HepG2 (cell line): ENCODE data around the gene HECTD1. TPM values are rescaled to one million over a fixed set of nuclear protein-coding genes. Genes with fewer than 3 reads are reported as not detected.

ENCODE experiments used
- ADNP ChIP-seq: sonication (generic); formaldehyde crosslinking; IDR thresholded peaks from 2 replicates; pipeline ENCODE4 v1.4.0; 2020; ENCODE audit warnings: missing genetic modification reagents
- ATF1 ChIP-seq: IDR thresholded peaks from 2 replicates; pipeline ENCODE4 v1.6.1; 2016; ENCODE audit warnings: mild to moderate bottlenecking, control low read depth
- CENPBD1 ChIP-seq: sonication (generic); formaldehyde crosslinking; IDR thresholded peaks from 2 replicates; pipeline ENCODE4 v1.8.0; 2022; ENCODE audit warnings: missing genetic modification reagents, low read depth, mild to moderate bottlenecking, borderline replicate concordance
- CREB1 ChIP-seq, 2 experiments: fragments of 450-650 bp in 1 of 2; IDR thresholded peaks; 2 replicates each; pipeline ENCODE4 v1.6.1; 2016 to 2017; ENCODE audit warnings: control low read depth in 1 of 2, mild to moderate bottlenecking in 1 of 2, missing compliant biosample characterization in 1 of 2, missing genetic modification characterization in 1 of 2
- DZIP1 ChIP-seq: sonication (generic); formaldehyde crosslinking; IDR thresholded peaks from 2 replicates; pipeline ENCODE4 v1.5.0; 2020; ENCODE audit warnings: mild to moderate bottlenecking, missing genetic modification reagents
- ELF4 ChIP-seq: sonication (generic); formaldehyde crosslinking; IDR thresholded peaks from 2 replicates; pipeline ENCODE4 v1.5.0; 2020; ENCODE audit warnings: missing genetic modification reagents, mild to moderate bottlenecking, moderate library complexity, borderline replicate concordance
- ISX ChIP-seq: sonication (generic); formaldehyde crosslinking; conservative IDR thresholded peaks from 2 replicates; pipeline ENCODE4 v1.5.0; 2020; ENCODE audit warnings: missing genetic modification reagents
- MAFG ChIP-seq: sonication (generic); formaldehyde crosslinking; IDR thresholded peaks from 2 replicates; pipeline ENCODE4 v1.5.1; 2020; ENCODE audit warnings: mild to moderate bottlenecking, missing genetic modification reagents
- MAFK ChIP-seq, 2 experiments: IDR thresholded peaks in 1 of 2; conservative IDR thresholded peaks in 1 of 2; 2 replicates each; pipeline ENCODE4 v1.6.1; 2011; ENCODE audit warnings: improper control_type of control experiment in 2 of 2, low read length in 2 of 2
- MAZ ChIP-seq, 2 experiments: sonication (generic) in 1 of 2; formaldehyde crosslinking in 1 of 2; IDR thresholded peaks; 2 replicates each; pipeline versions ENCODE4 v1.5.0 to v1.6.1; 2012 to 2020; ENCODE audit warnings: low read depth in 2 of 2, mild to moderate bottlenecking in 2 of 2, borderline replicate concordance in 1 of 2, improper control_type of control experiment in 1 of 2, low read length in 1 of 2, missing genetic modification reagents in 1 of 2, moderate library complexity in 1 of 2
- PRPF4 ChIP-seq: fragments of 200-400 bp; formaldehyde crosslinking; IDR thresholded peaks from 2 replicates; pipeline ENCODE4 v1.6.1; 2016; ENCODE audit warnings: low read length, low read depth; ENCODE audit not compliant: poor library complexity, severe bottlenecking
- TEF ChIP-seq: sonication (generic); formaldehyde crosslinking; IDR thresholded peaks from 2 replicates; pipeline ENCODE4 v1.5.0; 2020; ENCODE audit warnings: missing genetic modification reagents
- USF2 ChIP-seq, 2 experiments: sonication (generic) in 1 of 2; formaldehyde crosslinking in 1 of 2; IDR thresholded peaks; 2 replicates each; pipeline versions ENCODE4 v1.5.1 to v1.6.1; 2011 to 2020; ENCODE audit warnings: borderline replicate concordance in 1 of 2, low read depth in 1 of 2, low read length in 1 of 2, mild to moderate bottlenecking in 1 of 2, missing genetic modification reagents in 1 of 2, moderate library complexity in 1 of 2
- ZFP36L1 ChIP-seq: sonication (generic); formaldehyde crosslinking; IDR thresholded peaks from 2 replicates; pipeline ENCODE4 v1.8.0; 2022; ENCODE audit warnings: mild to moderate bottlenecking, missing genetic modification reagents, moderate library complexity
- ZNF414 ChIP-seq: sonication (generic); formaldehyde crosslinking; IDR thresholded peaks from 2 replicates; pipeline ENCODE4 v1.5.0; 2020; ENCODE audit warnings: missing genetic modification reagents
- ZNF496 ChIP-seq: sonication (generic); formaldehyde crosslinking; IDR thresholded peaks from 2 replicates; pipeline ENCODE4 v1.8.1; 2023; ENCODE audit warnings: mild to moderate bottlenecking, moderate library complexity, missing genetic modification reagents; ENCODE audit not compliant: insufficient replicate concordance
- ZNF629 ChIP-seq: sonication (generic); formaldehyde crosslinking; conservative IDR thresholded peaks from 2 replicates; pipeline ENCODE4 v1.5.0; 2020; ENCODE audit warnings: missing genetic modification reagents
- ZNF674 ChIP-seq: sonication (generic); formaldehyde crosslinking; IDR thresholded peaks from 2 replicates; pipeline ENCODE4 v1.5.0; 2020; ENCODE audit warnings: low read depth, mild to moderate bottlenecking, missing genetic modification reagents
- ZNF878 ChIP-seq: sonication (generic); formaldehyde crosslinking; IDR thresholded peaks from 2 replicates; pipeline ENCODE4 v1.8.1; 2023; ENCODE audit warnings: mild to moderate bottlenecking, missing genetic modification reagents, moderate library complexity
- polyA plus RNA-seq, 8 experiments: library from polyadenylated mRNA; depleted of rRNA in 3 of 8; stranded (reverse) in 7 of 8; unstranded in 1 of 8; fragments of >200 nt; fragmentation: Illumina TruSeq in 4 of 8; extraction: Trizol in 4 of 8; gene quantifications; 2 replicates each; pipeline versions ENCODE4 v1.2.1 to v1.2.3, GENCODE V29; 2011 to 2016; ENCODE audit warnings: low read depth in 4 of 8, missing spikeins in 1 of 8, mixed read lengths in 1 of 8; ENCODE audit not compliant: insufficient read depth in 1 of 8
- total RNA-seq, 5 experiments: library from RNA; depleted of rRNA; stranded (reverse); fragments of >200 nt; fragmentation: Illumina TruSeq; extraction: Trizol; gene quantifications; 2 replicates each; pipeline ENCODE4 v1.2.3, GENCODE V29; 2016; ENCODE audit warnings: low read depth in 1 of 5

HECTD1 gene
- total and polyA plus RNA-seq, 2 of the 13 experiments (the other 11 are each of a cell fraction or from before 2014, with no cell fraction given), result 312 to 560 TPM

GRCh38 chr14:31208546-31209424, 1.2 kb upstream of the HECTD1 start (continued):
- TF ChIP-seq TEF (CRISPR knock-in tag) (0 out of 2 replicates have a peak, but pooled peaks have one; percentile 1), ADNP (CRISPR knock-in tag) (peak; percentile 86), ZNF629 (CRISPR knock-in tag) (peak; percentile 62; the same call in 1 of the 2 replicates), ZNF674 (CRISPR knock-in tag) (no peak), MAZ (IDR thresholded peaks at IDR 0.05; ENCODE audit: borderline replicate concordance, low read depth, low read length) (0 out of 2 replicates have a peak, but pooled peaks have one; percentile 12), MAZ (CRISPR knock-in tag; IDR thresholded peaks at IDR 0.05; ENCODE audit: low read depth) (no peak), DZIP1 (CRISPR knock-in tag) (no peak), USF2 (IDR thresholded peaks at IDR 0.05; ENCODE audit: low read depth, low read length) (no peak), USF2 (CRISPR knock-in tag; IDR thresholded peaks at IDR 0.05; ENCODE audit: borderline replicate concordance) (0 out of 2 replicates have a peak, but pooled peaks have one; percentile 16), MAFG (CRISPR knock-in tag) (peak; percentile 78), PRPF4 (peak; percentile 67), ZFP36L1 (peak; percentile 66; the same call in 1 of the 2 replicates), MAFK (conservative IDR thresholded peaks at IDR 0.05 in 1 of 2, IDR thresholded peaks at IDR 0.05 in 1 of 2; ENCODE audit: low read length in 2 of 2) (peak in 1 of 2 experiments; percentile 26; a peak in 1 of 4 replicates), ISX (CRISPR knock-in tag) (peak; percentile 7; the same call in 1 of the 2 replicates), CREB1 (IDR thresholded peaks at IDR 0.05) (no peak), CREB1 (CRISPR knock-in tag; IDR thresholded peaks at IDR 0.05) (no peak), ELF4 (CRISPR knock-in tag) (peak; percentile 67), ZNF414 (CRISPR knock-in tag) (peak; percentile 20), ZNF878 (CRISPR knock-in tag) (peak; percentile 39; the same call in 1 of the 2 replicates), ATF1 (CRISPR knock-in tag) (0 out of 2 replicates have a peak, but pooled peaks have one; percentile 62), ZNF496 (CRISPR knock-in tag) (no peak), CENPBD1 (CRISPR knock-in tag) (0 out of 2 replicates have a peak, but pooled peaks have one; percentile 13)
